IPS DF 6.9 (cell line): ENCODE data around the gene MYO1F.

ENCODE experiments used
- DNase-seq: peaks from one replicate; pipeline ENCODE4 v3.0.0-alpha.2; 2013; ENCODE audit warnings: low read depth, low spot score
- H3K27ac ChIP-seq: one replicate; pipeline ENCODE4 v1.5.1; 2013; ENCODE audit warnings: low read length, control low read depth
- H3K27me3 ChIP-seq: 2 replicates; pipeline ENCODE4 v1.6.1; 2013; ENCODE audit warnings: mild to moderate bottlenecking, low read length; ENCODE audit not compliant: control insufficient read depth, insufficient read depth
- H3K36me3 ChIP-seq: 2 replicates; pipeline ENCODE4 v1.6.1; 2013; ENCODE audit warnings: low read length; ENCODE audit not compliant: control insufficient read depth, insufficient read depth
- H3K4me1 ChIP-seq: 2 replicates; pipeline ENCODE4 v1.6.1; 2013; ENCODE audit warnings: low read length; ENCODE audit not compliant: control insufficient read depth, insufficient read depth
- H3K4me3 ChIP-seq: 2 replicates; pipeline ENCODE4 v1.5.1; 2013; ENCODE audit warnings: mild to moderate bottlenecking, low read length
- H3K9me3 ChIP-seq: 2 replicates; pipeline ENCODE4 v1.6.1; 2013; ENCODE audit warnings: low read length, inconsistent platforms; ENCODE audit not compliant: control insufficient read depth, insufficient read depth
- WGBS: extraction: QIAGEN DNeasy Blood & Tissue Kit; methylation state at CpG from one replicate; pipeline ENCODE4 v1.1.7; 2013; ENCODE audit warnings: mixed read lengths, missing lambda C conversion rate; ENCODE audit not compliant: insufficient read length, insufficient coverage; 5-methylcytosine and 5-hydroxymethylcytosine counted together

MYO1F gene

DNA sequence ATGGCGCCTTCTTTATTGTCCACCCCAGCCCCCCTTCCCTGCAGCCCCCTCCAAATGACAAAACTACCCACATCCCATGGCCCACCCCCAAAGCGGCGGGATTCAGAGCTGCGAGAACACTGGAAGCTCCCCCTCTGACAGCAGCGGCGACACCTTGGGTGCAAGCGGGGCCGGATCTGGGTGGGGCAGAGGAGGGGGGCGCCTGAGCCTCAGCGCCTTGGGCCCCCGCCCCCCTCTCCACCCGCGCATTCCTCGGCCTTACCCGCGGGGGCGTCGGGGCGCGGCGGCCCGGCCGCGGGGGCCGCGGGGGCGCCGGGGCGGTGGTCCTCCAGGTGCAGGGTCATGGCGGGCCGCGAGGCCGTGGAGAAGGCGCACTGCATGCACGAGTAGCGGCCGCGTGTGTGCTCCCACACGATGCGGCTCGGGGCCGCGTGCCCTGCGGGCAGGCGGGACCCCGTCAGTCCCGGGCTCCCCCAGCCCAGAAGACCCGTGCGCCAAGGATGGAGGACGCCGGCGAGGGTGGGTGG lies 66.6 kb downstream of the MYO1F start:
- no peak for DNase-seq
- Histone ChIP-seq H3K27ac (no peak overlapping the region), H3K9me3 (no peaks in the 10 kb centered on the region), H3K36me3 (no peaks in the 10 kb centered on the region), H3K4me3 (no peak overlapping the region), H3K4me1 (peaks cover 5% of the 10 kb centered on the region), H3K27me3 (no peaks in the 10 kb centered on the region)
- no CpG with 5 or more reads among the region's 52 CpGs for WGBS

DNA sequence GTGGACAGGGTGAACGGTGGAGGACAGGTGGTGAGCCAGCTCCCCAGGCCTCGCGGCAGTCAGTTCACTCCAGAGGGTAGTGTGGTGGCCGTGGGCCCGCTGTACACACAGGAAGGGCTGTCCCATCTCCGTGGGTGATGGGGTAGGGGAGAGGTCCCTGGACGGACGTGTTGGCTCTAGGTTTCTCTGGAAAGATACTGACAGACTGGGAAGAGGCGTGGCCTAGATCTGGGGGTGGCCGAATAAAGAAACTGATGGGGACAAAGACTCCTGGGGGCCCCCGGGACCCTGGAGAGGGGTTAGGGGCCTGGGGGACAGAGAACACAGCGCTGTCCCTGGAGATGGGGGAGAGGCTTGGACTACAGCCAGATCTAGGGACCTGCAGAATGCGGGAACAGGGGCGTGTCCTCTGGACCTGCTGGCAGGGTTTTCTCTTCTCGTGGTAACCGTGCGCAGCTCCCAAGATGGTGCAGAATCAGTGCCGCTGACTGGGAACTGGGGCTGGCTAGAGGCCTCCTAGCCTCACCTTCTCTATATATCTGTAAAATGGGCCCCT lies 70.8 kb downstream of the MYO1F start:
- WGBS: no CpG with 5 or more reads among the region's 18 CpGs
- no peak for DNase-seq
- H3K27me3 ChIP-seq: no peaks in the 10 kb centered on the region
- no peaks in the 10 kb centered on the region for H3K9me3 ChIP-seq
- H3K27ac ChIP-seq: no peak overlapping the region
- no peaks in the 10 kb centered on the region for H3K36me3 ChIP-seq
- peak overlapping the region; percentile 37; the same call in 1 of the 2 replicates for H3K4me3 ChIP-seq
- 0 out of 2 replicates have a peak, but pooled peaks cover 1% of the 10 kb centered on the region for H3K4me1 ChIP-seq

DNA sequence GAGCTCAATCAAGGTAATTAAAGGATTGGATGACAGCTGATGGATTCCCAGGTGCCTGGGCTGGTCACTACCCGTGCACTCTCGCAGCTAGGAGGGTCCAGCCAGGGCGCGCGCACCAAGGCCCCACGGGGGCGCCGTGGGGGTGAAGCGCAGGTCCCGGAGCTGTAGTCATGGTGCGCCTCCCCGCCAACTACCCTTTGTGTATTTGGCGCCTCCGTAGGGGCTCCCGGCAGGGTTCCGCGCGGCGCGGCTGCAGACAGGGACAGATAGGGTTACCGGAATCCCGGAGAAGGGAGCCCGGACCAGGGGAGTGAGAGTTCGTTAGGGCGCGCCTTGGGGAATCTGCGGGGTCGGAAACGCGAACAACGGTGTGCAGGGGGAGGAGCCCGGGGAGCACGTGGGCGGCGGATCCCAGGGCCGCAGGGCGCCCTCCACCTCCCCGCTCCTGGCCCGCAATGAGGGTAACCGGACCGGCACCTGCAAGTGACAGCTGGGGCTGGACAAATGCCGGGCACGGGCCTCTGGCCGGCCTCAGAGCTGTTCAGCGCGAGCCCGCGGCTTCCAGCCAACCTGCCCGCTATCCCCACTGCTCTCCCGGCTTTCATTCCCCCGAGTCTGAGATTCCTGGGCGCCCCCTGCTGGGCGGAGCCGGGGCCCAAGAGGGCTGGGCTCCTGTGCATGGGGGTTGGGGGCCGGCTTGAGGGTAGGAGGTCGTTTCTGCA lies 71.4 kb downstream of the MYO1F start:
- no peaks in the 10 kb centered on the region for H3K9me3 ChIP-seq
- H3K4me1 ChIP-seq: 0 out of 2 replicates have a peak, but pooled peaks cover 1% of the 10 kb centered on the region
- peak; percentile 67 for DNase-seq
- peak overlapping the region; percentile 37; the same call in 1 of the 2 replicates for H3K4me3 ChIP-seq
- WGBS: no CpG with 5 or more reads among the region's 56 CpGs
- no peaks in the 10 kb centered on the region for H3K36me3 ChIP-seq
- H3K27me3 ChIP-seq: no peaks in the 10 kb centered on the region
- no peak overlapping the region for H3K27ac ChIP-seq

DNA sequence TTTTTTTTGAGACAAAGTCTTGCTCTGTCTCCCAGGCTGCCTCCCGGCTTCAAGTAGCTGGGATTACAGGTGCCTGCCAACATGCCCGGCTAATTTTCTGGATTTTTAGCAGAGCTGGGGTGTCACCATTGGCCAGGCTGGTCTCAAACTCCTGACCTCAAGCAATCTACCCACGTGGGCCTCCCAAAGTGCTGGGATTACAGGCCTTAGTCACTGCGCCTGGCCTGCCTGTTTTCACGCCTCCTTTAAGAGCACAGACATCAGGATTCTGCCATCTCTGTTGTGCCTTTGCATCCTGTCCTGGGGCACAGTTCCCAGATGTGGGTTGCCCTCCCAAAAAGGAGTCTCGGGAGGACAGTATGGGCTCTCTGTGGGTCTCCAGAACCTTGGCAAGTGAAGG lies 72.3 kb downstream of the MYO1F start:
- Histone ChIP-seq H3K27ac (no peak overlapping the region), H3K4me3 (no peak overlapping the region), H3K27me3 (no peaks in the 10 kb centered on the region), H3K4me1 (0 out of 2 replicates have a peak, but pooled peaks cover 1% of the 10 kb centered on the region), H3K9me3 (no peaks in the 10 kb centered on the region), H3K36me3 (no peaks in the 10 kb centered on the region)
- WGBS: no CpG with 5 or more reads among the region's 6 CpGs
- no peak for DNase-seq

DNA sequence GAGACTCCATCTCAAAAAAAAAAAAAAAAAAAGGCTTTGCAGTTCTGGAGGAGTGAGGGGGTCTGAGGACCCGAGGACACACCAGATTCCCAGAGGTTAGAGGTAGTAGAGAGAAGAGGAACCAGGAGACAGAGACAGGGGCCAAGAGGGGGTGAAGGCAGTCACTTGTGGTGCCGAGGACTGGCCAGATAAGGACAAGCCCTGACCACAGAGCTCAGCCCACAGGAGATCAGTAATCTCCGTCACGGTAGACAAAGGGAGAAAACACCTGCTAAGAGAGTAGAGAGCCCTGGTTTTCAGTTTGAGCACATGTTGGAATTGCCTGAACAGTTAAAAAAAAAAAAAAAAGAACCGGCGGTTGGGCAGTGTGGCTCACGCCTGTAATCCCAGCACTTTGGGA lies 73.1 kb downstream of the MYO1F start:
- H3K4me3 ChIP-seq: no peak overlapping the region
- no peaks in the 10 kb centered on the region for H3K27me3 ChIP-seq
- H3K27ac ChIP-seq: no peak overlapping the region
- DNase-seq: no peak
- no peaks in the 10 kb centered on the region for H3K36me3 ChIP-seq
- no peaks in the 10 kb centered on the region for H3K9me3 ChIP-seq
- H3K4me1 ChIP-seq: 0 out of 2 replicates have a peak, but pooled peaks cover 1% of the 10 kb centered on the region
- no CpG with 5 or more reads among the region's 7 CpGs for WGBS

DNA sequence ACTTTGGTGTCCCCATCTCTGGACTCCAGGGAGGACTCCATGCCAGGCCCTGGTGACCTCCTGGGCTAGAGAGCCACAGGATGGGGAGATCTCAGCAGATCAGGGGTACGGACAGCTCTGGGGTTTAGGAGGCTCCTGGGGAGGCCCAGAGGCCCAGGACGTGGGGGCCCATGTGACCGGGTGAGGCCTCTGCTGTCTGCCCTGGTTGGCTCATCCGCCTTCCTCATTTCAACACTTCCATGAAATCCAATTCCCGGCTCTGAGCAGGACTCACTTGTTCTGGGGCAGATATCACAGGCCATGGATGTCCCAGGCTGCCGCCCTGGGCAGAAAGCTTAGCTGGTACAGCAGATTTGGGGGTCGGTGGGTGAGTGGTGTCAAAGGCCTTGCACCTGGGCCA lies 73.7 kb downstream of the MYO1F start:
- Histone ChIP-seq H3K27ac (no peak overlapping the region), H3K4me3 (no peak overlapping the region), H3K36me3 (no peaks in the 10 kb centered on the region; the same call in 1 of the 2 replicates), H3K27me3 (no peaks in the 10 kb centered on the region), H3K4me1 (peaks cover 1% of the 10 kb centered on the region; the same call in 1 of the 2 replicates), H3K9me3 (no peaks in the 10 kb centered on the region)
- no CpG with 5 or more reads among the region's 7 CpGs for WGBS
- DNase-seq: no peak

DNA sequence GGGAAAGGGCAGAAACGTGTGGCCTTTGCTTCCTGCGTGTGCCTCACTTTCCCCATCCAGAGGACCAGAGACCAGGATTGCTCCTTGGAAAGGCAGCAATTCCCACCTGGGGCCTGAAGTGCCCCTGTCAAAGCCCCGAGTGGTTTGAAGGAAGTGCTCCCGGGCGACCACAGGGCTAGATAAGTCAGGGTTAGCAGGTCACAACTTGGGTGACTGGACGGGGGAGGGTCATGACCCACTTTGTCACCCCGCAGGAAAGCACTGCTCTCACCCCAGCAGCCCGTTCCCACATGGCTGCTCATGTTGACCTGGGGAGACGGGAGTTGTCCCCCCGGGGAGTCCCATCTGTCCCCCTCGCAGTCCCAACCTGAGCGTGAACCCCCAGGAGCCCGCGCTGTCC lies 75.3 kb downstream of the MYO1F start:
- Histone ChIP-seq H3K4me1 (peaks cover 1% of the 10 kb centered on the region; the same call in 1 of the 2 replicates), H3K27me3 (no peaks in the 10 kb centered on the region), H3K4me3 (no peak overlapping the region), H3K27ac (no peak overlapping the region), H3K9me3 (no peaks in the 10 kb centered on the region), H3K36me3 (no peaks in the 10 kb centered on the region; the same call in 1 of the 2 replicates)
- DNase-seq: no peak
- no CpG with 5 or more reads among the region's 14 CpGs for WGBS

DNA sequence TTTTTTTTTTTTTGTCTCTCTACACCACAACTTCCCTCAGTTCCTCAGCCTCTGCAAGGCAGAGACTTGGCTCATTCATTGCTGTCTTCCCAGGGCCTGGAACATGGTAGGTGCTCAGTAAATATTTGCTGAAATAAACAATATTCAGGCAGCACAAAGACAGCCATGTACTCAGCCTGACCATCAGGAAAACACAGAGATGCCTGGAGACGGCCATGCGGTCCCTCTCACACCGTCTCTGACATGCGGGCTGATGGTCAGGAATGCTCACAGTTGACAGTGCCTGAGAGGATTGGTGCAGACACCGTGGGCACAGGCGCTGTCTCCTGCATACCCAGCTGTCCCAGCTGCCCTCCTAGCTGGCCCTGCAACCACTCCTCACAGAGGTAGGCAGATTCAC lies 75.7 kb downstream of the MYO1F start:
- no peaks in the 10 kb centered on the region; the same call in 1 of the 2 replicates for H3K36me3 ChIP-seq
- H3K27ac ChIP-seq: no peak overlapping the region
- DNase-seq: no peak
- WGBS: no CpG with 5 or more reads among the region's 6 CpGs
- no peaks in the 10 kb centered on the region for H3K9me3 ChIP-seq
- H3K4me1 ChIP-seq: peaks cover 1% of the 10 kb centered on the region; the same call in 1 of the 2 replicates
- H3K27me3 ChIP-seq: no peaks in the 10 kb centered on the region
- H3K4me3 ChIP-seq: no peak overlapping the region

DNA sequence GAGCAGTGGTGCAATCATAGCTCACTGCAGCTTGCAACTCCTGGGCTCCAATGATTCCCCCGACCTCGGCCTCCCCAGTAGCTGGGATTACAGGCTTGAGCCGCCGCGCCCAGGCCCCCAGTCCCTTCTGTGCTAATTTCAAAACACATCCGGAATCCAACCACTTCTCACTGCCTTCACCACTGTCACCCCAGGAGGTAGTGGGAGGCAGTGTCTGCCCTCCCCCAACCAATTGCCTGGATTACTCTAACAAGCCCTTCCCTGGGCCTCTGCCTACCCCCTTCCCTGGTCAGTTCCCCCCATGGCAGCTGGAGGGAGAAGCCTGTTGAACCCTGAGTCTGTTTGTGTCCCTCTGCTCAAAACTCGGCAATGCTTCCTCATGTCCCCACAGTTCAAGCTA lies 77.1 kb downstream of the MYO1F start:
- H3K9me3 ChIP-seq: no peaks in the 10 kb centered on the region
- DNase-seq: no peak
- H3K36me3 ChIP-seq: no peaks in the 10 kb centered on the region; the same call in 1 of the 2 replicates
- WGBS: no CpG with 5 or more reads among the region's 7 CpGs
- H3K4me1 ChIP-seq: no peaks in the 10 kb centered on the region; the same call in 1 of the 2 replicates
- no peaks in the 10 kb centered on the region for H3K27me3 ChIP-seq
- no peak overlapping the region for H3K27ac ChIP-seq
- H3K4me3 ChIP-seq: no peak overlapping the region

DNA sequence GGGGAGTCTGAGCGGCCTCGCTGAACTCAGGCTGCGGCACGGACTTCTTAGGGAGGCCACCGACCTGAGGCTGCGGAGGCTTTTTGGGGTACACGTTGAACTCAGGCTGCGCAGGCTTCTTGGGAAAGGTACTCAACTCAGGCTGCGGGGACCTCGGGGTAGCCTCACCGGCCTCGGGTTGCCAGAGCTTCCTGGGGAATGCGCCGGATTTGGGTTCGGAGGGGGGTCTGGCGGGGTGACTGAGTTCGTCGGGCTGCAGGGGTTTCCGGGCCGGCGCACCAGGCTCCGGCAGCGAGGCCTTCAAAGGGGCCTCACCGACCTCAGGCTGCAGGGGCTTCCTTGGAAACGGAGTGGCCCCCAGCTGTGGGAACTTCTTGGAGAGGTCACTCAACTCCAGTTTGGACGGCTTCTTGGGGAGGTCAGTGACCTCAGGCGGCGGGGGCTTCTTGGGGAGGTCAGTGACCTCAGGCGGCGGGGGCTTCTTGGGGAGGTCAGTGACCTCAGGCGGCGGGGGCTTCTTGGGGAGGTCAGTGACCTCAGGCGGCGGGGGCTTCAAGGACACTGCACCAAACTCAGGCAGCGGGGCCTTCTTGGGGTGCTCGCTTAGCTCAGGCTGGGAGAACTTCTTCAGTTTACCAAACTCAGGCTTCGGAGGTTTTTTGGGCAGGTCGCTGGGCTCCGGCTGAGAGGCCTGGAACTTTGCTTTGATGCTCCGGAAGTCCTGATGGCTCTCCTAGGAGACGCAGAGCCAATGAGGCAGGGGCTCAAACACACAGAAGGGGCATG lies 78.0 kb downstream of the MYO1F start:
- no peaks in the 10 kb centered on the region for H3K27me3 ChIP-seq
- WGBS: no CpG with 5 or more reads among the region's 41 CpGs
- H3K4me1 ChIP-seq: no peaks in the 10 kb centered on the region; the same call in 1 of the 2 replicates
- H3K36me3 ChIP-seq: no peaks in the 10 kb centered on the region; the same call in 1 of the 2 replicates
- no peak overlapping the region for H3K27ac ChIP-seq
- no peaks in the 10 kb centered on the region for H3K9me3 ChIP-seq
- no peak for DNase-seq
- H3K4me3 ChIP-seq: no peak overlapping the region
